Erythroblast (primary cell): ENCODE results near the gene MGAT5B.

Source experiments
- GATA1 ChIP-seq: IDR thresholded peaks from 2 replicates; pipeline ENCODE4 v1.6.1; 2011; ENCODE audit warnings: low read depth, mild to moderate bottlenecking, control low read depth, low read length, moderate library complexity
- POLR2A ChIP-seq: IDR thresholded peaks from 2 replicates; pipeline ENCODE4 v1.6.1; 2011; ENCODE audit warnings: mild to moderate bottlenecking, low read length

DNA sequence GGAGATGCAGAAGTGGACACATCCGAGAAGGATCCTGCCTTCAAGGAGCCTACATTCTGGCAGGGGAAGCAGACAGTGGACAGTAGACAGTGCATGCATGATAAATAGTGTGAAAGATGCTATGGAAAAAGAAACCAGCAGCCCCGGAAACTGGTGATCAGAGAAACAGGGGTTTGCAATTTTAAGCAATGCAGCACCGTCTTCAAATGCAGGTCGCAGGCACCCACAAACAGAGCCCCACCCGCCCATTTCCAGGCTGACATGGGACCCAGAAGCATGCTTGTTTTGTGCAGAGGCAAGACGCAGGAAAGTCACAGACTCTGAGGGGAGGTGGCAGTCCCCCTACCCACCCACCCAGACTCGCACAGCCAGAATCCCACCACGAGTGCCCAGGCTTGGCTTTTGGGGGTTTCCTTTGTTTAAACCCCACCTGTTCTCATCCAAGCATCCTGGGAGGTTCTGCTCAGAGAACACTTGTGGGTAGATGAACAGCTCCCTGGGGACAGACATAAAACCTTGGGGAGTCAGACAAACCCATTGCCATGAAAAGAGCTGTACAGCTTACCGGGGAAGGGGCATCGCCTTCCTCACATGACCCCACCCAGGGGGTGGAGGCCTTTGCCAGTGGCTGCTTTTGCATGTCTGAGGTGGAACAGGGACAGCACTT, 114.3 kb downstream of the MGAT5B start:
- TF ChIP-seq POLR2A (no peak), GATA1 (no peak)
